ENCODE data around the gene RAB36. TPM values are rescaled to one million over a fixed set of nuclear protein-coding genes. Genes with fewer than 3 reads are reported as not detected.

RAB36 gene
- total RNA-seq, 1 donor = 5.6 TPM

- no peak for TF ChIP-seq CTCF (IDR thresholded peaks at IDR 0.05; ENCODE audit: insufficient read depth, low read depth, low read length)
- no peak for DNase-seq (ENCODE audit: low read depth)
- no peak overlapping the region for H3K4me3 ChIP-seq (ENCODE audit: low read depth, low read length)
Observed at GRCh38 chr22:23099531-23099804, 45.8 kb upstream of the RAB36 start.

GRCh38 chr22:23100124-23100801 lies 45.0 kb upstream of the RAB36 start:
- no peak for DNase-seq (ENCODE audit: low read depth)
- TF ChIP-seq CTCF (IDR thresholded peaks at IDR 0.05; ENCODE audit: insufficient read depth, low read depth, low read length) = no peak
- H3K4me3 ChIP-seq (ENCODE audit: low read depth, low read length) = no peak overlapping the region

GRCh38 chr22:23101524-23101923 lies 43.8 kb upstream of the RAB36 start:
- no peak for TF ChIP-seq CTCF (IDR thresholded peaks at IDR 0.05; ENCODE audit: insufficient read depth, low read depth, low read length)
- no peak for DNase-seq (ENCODE audit: low read depth)
- no peak overlapping the region for H3K4me3 ChIP-seq (ENCODE audit: low read depth, low read length)

- no peak for DNase-seq (ENCODE audit: low read depth)
- H3K4me3 ChIP-seq (ENCODE audit: low read depth, low read length) = no peak overlapping the region
- no peak for TF ChIP-seq CTCF (IDR thresholded peaks at IDR 0.05; ENCODE audit: insufficient read depth, low read depth, low read length)
Observed at GRCh38 chr22:23102002-23102655, 43.1 kb upstream of the RAB36 start.

- no peak for DNase-seq (ENCODE audit: low read depth)
- no peak for TF ChIP-seq CTCF (IDR thresholded peaks at IDR 0.05; ENCODE audit: insufficient read depth, low read depth, low read length)
- H3K4me3 ChIP-seq (ENCODE audit: low read depth, low read length) = no peak overlapping the region
Observed at GRCh38 chr22:23102776-23103175, 42.5 kb upstream of the RAB36 start.

- TF ChIP-seq CTCF (IDR thresholded peaks at IDR 0.05; ENCODE audit: insufficient read depth, low read depth, low read length) = no peak
- DNase-seq (ENCODE audit: low read depth) = no peak
- H3K4me3 ChIP-seq (ENCODE audit: low read depth, low read length) = no peak overlapping the region
Observed at GRCh38 chr22:23103199-23103954, 41.9 kb upstream of the RAB36 start.

Measured in fibroblast of villous mesenchyme (primary cell).